Stimulated activated CD4-positive, alpha-beta T cell treated with anti-CD3 and anti-CD28 coated beads, Interleukin-1b, Interleukin-23, amount 100 ng/mL, for 48 hours (primary cell): Measurements from ENCODE around the gene EHMT1.
"Not testable (repeated sequence)": the region's sequence is repeated elsewhere in the genome, so short reads cannot be mapped to it uniquely, and the experiment has no call there.

Experiments
- DNase-seq: peaks from one replicate; pipeline ENCODE4 v3.0.0-alpha.2; 2020

EHMT1 gene

DNA sequence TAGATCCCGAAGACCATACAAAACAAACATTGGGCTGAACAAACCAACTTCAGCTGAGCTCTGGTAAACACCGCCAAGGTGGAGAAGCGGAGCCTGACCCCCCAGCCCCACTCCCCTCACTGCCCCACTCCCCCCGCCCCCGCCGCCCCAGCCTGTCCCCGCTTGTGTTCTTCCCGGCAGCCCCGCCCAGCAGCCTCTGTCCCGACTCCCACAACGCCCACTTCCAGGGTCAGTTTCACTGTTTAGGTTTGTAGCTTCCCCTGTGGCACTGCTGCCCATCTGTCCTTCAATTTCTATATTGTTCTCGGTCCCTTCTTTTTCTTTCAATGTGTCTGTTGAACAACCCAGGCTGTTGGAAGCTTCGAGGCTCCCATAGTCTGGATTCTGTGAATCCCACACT, 146.7 kb downstream of the EHMT1 start:
- no peak for DNase-seq

DNA sequence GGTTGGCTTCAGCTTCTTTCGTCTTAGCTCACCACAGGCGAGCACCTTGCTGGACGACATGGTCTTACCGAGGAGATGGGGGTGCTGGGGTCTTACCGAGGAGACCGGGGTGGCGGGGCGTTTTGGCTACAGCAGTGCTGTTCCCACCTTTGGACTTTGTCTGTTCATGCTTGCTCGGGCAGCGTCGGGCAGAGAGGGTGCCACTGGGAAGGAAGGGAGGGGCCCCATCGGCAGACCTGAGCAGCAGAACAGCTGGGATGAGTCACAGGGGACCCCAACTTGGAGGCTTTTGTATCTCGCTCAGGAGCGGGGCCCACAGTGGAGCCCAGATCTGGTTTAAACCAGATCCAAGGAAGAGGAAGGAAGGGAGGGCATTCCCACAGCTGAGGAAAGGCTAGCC, 152.8 kb downstream of the EHMT1 start:
- no peak for DNase-seq

DNA sequence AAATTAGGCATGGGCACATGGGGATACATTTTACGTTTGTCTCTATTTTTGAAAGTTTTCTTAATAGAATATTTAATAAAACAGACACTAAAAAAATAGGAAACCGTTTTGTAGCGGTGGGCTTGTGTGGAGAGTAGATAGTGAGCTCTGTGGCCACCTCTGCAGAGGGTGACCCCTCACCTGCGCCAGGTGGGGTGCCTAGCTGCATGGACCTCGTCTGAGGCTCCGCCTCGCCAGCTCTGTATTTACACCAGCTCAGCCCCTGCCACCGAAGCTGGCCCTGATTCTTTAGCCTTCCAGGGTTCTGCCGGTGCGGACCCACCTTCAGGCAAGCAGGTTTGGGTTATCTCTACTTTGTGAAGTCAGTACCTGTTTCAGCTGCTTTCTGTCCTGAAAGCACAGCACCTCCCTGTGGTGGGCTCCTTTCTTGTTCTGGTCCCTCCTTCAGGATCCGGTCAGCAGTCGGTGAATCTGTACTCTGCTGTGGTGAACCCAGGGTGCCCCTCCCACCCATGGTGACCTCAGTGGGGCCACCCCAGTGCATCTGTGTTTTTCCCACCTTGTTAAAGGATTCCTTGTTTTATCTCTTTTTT, 153.6 kb downstream of the EHMT1 start:
- no peak for DNase-seq

DNA sequence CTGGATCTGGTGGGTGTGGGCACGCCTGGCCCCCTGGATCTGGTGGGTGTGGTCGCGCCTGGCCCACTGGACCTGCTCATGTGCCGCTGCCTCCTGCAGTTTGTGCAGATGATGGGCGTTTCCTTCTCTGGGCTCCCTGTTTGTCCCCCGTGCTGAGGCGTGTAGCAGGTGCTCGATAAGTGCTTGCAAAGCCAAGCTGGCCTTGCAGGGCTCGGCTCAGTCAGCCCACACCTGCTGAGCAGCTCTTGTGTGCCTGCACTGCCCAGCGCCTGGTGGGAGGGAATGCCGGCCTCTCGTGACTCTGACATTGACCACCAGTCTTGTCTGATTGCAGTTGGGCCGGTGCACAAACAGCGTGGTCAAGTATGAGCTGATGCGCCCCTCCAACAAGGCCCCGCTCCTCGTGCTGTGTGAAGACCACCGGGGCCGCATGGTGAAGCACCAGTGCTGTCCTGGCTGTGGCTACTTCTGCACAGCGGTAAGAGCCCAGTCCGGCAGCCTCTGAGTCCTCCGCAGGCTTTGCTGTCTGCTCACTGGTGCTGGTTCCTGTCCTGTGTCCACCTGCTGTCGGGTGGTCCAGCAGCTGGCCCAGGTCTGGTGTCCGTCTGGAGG, 156.1 kb downstream of the EHMT1 start:
- no peak for DNase-seq

DNA sequence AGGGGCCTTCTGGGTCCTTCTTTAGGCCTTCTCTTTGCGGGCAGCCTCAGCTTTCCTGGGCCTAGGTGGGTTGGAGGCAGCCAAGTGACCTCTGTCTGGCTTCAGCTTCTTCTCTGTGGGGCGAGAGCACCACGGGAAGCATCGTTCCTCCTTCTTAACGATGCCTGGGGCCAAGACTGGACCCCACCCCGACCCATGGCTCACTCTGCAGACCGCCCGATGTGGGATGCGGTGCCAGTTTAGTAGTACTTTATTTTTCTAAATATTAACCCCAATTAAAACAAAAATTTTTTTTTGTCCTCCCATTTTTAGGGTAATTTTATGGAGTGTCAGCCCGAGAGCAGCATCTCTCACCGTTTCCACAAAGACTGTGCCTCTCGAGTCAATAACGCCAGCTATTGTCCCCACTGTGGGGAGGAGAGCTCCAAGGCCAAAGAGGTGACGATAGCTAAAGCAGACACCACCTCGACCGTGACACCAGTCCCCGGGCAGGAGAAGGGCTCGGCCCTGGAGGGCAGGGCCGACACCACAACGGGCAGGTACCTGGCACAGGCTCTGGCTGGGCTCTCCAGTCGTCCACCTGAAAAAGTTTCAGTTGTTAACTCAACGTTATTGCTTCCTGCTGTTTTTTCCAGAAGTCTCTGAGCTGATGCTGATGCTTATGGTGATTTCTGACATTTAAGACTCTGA, 157.6 kb downstream of the EHMT1 start:
- no peak for DNase-seq

DNA sequence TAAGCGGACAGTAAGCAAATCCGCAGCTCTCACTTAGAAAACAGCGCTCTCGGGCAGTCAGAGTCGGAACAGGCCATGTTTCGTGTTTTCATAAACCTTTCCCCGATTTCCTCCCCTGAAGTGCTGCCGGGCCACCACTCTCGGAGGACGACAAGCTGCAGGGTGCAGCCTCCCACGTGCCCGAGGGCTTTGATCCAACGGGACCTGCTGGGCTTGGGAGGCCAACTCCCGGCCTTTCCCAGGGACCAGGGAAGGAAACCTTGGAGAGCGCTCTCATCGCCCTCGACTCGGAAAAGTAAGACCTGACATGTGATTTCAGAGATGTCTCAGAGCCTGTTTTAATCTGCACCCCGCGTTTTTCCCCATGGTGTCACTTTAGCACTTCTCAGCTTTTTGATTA, 159.0 kb downstream of the EHMT1 start:
- DNase-seq = no peak

DNA sequence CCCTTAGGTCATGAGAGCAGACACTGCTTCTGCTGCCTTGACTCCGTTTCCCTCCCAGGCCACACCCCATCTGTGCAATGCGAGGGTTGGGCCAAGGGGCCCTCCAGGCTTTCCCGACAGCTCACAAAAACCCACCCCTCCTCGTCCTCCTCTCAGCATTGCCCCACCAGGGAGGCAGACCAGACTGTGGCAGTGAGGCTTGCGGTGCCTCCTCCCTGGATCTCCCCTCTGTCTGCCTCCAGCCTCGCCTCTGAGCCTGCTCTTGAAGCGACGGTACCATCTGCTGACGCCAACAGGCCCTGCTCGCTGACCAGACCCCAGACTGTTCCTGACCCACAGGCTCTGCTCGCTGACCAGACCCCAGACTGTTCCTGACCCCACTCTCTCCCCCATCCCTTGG, 159.5 kb downstream of the EHMT1 start:
- DNase-seq = no peak

DNA sequence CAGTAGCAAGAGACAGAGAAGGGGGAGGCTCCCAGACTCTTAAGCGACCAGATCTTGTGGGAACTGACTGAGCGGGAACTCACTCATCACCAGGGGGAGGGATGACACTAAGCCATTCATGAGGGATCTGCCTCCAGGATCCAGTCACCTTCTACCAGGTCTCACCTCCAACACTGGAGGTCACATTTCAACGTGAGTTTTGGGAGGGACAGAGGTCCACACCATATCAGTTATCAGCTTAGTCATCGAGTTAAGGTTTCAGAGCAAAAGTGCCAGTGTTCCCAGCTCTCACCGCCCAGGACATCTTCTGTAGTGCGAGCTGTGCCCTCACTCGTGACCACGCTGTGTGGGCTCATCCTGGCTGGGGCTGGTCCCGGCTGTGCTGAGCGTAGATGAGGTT, 160.1 kb downstream of the EHMT1 start:
- no peak for DNase-seq

DNA sequence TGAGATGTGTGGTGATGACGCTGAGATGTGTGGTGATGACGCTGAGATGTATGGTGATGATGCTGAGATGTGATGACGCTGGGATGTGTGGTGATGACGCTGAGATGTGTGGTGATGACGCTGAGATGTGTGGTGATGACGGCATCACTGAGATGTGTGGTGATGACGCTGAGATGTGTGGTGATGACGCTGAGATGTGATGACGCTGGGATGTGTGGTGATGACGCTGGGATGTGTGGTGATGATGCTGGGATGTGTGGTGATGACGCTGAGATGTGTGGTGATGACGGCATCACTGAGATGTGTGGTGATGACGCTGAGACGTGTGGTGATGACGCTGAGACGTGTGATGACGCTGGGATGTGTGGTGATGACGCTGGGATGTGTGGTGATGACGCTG, 161.2 kb downstream of the EHMT1 start:
- not testable (repeated sequence) for DNase-seq

DNA sequence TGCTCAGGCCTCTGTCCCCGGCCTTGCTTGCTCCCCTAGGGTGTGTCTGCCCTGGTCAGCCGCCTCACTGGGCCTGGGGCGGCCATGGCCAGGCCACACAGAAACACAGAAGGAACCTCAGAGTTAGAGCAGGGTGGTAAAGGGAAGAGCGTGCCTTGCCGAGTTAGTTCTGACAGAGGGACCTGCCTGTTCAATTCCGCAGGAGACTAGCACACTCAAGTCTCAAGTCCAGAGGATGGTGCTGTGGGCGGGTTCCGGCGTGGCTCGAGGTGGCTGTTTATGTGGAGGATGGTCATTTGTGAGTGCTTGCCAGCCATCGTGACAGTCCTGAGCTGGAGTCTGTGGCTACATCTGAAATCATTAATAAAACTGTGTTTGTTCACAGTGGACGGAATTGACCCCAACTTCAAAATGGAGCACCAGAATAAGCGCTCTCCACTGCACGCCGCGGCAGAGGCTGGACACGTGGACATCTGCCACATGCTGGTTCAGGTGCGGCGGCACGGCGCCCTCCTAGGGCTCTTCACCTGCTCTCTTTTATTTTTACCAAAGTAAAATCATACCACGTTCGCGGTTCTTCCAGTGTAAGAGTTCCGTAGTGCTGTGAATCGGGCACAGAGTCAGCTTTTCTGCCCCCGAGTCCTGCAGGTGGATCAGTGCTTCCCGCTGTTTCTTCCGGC, 163.2 kb downstream of the EHMT1 start:
- no peak for DNase-seq

DNA sequence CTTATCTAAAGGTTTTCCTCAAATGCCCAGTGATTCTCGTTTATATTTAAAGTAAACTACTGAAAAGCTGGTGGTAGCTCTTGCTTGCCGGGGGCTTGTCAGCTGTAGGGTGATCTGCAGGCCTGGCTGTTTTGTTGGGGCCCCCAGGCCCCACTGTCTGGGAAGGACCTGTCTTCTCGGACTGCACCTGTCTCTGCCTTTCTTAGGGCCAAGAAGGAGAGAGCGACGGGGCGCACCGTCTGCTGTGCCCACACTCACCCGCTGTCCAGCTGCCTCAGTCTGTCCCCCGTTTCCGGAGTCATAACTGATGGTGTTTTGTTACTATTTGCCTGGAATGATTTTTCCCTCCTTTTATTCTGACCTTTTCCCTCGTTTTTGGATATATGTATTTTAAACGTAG, 164.7 kb downstream of the EHMT1 start:
- DNase-seq = no peak

DNA sequence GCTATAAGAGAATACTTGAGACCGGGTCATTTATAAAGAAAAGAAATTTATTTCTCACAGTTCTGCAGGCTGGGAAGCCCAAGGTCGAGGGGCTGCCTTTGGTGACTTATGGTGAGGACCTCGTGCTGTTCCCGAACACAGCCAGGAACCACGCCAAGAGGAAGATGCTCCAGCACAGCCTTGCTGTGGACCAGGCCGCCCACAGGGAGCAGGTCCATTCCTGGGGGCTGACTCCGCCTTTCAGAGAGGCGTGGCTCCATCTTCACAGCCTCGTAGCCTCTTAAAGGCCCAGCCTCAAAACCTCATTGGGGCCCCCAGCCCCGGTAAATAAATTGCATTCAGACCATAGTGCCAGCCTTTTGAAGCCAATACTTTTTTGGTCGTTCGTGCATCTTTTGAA, 165.2 kb downstream of the EHMT1 start:
- no peak for DNase-seq

DNA sequence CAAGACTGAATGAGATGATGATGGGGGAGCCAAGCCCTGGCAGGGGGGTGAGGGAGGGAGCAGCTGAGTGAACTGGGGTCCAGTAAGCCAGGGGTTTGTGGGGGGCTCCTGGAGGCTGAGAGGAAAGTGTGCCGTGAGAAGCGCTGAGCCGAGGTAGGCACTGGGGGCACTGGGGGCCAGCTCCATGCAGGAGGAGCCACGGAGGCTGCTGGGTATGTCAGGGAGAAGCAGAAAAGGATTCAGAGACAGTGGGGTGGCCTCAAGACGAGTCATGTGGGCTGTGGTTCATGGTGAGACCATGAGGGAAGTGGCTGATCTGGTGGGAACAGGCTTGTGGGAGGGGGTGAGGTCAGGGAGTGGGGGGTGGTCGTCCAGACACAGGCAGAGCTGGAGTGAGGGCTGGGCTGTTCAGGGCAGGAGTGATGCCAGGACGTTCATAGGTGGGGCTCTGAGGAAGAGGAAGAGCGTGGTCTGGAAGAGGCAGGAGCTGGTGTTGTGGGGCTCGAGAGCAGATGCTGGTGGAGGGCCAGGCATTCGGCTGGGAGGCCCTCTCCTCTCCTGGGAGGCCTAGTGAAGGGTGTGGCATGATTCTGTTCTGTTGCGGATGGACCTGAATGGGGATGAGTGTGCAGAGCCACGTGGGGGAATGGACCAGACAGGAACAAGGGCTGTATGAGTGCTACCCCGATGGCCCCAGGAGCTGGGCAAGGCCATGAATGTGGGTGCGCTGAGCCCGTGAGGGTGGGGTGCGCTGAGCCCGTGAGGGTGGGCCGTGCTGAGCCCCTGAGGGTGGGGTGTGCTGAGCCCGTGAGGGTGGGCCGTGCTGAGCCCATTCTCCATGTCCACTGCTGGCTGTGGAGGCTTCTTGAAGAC, 166.1 kb downstream of the EHMT1 start:
- no peak for DNase-seq

DNA sequence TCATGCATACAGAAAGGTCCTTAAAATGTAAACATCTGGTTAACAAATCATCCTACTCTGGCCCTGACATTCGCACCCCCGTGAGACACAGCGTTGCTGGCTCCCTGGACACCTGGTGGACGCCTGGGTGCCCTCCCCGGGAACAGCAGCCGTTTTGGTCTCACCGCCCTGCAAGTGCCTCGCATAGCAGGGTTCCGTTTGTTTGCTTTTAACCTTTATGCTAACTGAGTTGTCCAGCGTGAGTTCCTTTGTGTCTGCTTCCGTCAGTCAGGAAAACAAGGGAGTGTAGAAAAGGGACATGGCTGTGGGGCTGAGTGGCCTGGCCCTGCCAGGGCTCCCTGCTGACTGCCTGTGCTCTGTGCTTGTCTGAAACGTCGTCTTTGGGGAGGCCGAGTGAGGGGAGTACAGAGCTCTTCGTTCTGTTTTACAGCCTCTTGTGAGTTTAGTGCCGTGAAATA, 166.9 kb downstream of the EHMT1 start:
- DNase-seq = no peak

DNA sequence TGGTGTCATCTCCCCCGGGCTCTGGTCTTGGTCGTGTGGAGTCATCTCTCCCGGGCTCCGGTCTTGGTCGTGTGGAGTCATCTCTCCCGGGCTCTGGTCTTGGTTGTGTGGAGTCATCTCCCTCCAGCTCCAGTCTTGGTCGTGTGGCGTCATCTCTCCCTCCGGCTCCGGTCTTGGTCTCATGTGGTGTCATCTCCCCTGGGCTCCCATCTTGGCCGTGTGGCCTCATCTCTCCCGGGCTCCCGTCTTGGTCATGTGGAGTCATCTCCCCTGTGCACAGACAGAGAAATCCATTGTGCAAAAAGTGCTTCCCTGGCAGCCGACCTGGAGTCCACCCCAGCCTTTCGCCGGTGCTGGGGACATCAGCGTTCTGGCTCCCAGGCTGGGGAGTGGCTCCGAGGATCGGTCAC, 167.7 kb downstream of the EHMT1 start:
- no peak for DNase-seq

DNA sequence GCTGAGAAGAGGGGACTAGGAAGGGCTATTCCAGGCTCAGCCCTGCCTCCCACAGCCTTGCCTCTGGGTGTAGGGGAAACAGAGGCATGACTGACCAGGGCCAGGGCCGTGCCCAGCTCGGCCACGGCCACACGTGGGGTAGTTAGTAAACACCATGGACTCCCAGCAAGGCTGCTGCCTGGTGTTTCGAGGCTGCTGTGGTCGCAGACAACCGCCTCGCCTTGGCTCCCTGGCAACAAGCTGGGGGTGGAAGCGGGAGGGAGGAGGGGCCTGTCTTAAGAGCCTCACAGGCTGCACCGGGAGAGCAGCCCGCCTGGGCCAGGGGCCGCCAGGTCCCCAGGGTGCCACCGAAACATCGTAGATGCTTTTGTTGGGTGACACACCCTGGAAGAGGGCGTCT, 168.6 kb downstream of the EHMT1 start:
- no peak for DNase-seq

DNA sequence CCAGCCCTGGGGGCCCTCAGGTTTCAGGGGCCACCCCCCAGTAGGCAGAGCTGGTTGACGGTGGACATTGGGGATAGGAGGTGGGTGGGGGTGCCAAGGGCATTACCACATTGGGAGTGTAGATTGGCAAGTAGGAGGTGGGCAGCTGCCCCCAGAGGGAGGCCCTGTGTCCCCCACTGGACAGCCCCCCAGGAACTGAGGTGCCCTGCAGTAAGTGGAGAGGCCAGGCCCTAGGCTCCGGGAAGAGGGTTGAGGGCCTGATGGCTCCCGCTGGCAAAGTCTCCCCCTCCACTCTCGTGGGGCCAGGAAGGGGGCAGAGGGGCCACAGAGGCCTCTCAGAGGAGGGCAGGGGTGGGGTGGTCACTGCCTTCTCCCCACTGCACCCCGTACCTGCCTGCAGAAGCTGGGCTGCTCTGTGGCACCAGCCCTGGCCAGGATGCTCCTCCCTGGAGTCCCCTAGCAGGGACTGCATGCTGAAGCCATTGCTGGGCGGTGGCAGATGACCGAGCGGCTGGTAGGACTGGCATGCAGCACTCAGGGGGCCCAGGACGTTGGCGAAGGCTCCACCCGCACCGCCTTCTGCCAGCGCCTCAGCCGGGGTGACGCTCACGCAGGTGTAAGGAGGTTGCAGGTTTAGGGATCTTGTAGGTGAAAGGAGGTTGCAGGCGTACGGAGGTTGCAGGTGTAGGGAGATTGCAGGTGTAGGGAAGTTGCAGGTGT, 169.1 kb downstream of the EHMT1 start:
- DNase-seq = no peak

DNA sequence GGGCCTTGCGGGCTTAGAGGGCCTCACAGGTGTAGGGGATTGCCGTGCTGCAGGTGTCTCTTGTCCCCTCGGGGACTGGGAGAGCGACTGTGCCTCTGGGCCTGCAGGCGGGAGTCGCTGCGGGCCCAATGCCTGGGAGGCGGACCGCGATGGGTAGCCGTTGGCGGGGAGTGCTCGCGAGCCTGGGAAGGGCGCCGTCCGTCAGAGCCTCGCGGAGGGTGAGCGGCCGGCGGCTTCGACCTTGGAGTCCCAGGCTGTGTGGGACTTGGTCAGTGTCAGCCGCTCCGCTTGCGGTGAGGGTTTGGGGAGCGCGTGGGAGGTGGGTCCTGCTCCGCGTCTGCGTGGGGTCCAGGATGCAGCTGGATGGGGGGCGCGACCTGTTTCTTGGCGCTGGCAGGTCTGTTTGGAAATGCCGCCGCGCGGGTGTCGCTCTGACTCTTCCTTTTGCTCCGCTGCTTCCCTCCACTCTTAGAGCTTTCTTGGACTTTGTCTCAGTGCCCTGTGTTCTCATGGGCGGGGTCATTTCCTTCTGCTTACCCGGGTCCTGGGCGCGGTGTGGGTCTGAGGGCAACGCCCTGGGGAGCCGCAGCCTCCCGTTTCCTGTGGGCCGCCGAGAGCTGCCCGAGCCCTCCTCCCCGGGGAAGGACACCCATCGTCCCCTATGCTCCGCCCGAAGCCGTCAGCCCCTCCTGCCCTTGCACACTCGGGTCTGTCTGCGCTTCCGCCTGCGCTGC, 169.9 kb downstream of the EHMT1 start:
- no peak for DNase-seq

DNA sequence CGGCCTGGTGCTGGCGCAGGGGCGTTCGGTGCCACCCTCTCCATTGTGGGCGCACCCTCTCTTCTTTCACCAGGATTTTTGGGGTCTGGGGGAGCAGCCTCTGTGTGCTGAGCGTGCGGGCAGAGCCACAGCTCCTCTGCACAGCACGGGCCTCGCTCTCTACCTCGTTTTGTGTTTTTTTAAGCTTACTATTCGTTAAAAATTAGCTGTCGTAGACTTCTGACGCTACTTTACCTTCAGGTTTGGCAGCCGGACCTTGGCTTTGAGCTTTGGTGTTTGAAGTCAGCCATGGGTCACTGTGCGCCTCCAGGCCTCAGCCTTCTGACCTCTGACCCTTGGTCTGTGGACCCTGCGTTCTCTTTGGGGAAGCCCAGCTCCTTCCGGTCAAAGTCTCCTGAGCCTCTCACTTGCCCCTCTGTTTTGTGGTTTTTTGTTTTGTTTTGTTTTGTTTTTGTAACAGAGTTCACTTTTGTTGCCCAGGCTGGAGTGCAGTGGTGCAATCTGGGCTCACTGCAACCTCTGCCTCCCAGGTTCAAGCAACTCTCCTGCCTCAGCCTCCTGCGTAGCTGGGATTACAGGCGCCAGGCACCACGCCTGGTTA, 170.6 kb downstream of the EHMT1 start:
- DNase-seq = no peak

DNA sequence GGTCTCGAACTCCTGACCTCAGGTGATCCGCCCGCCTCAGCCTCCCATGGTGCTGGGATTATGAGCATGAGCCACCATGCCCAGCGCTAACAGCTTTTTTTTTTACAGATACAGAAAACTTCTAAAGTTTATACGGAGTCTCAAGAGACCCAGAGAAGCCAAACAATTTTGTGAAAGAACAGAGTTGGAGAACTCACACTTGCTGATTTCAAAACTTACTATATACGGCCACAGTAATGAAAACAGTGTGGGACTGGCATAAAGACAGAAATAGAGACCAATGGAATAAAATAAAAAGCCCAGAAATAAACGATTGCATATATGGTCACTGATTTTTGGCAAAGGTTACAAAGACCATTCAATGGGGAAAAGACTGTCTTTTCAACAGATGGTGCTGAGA, 173.1 kb downstream of the EHMT1 start:
- no peak for DNase-seq

DNA sequence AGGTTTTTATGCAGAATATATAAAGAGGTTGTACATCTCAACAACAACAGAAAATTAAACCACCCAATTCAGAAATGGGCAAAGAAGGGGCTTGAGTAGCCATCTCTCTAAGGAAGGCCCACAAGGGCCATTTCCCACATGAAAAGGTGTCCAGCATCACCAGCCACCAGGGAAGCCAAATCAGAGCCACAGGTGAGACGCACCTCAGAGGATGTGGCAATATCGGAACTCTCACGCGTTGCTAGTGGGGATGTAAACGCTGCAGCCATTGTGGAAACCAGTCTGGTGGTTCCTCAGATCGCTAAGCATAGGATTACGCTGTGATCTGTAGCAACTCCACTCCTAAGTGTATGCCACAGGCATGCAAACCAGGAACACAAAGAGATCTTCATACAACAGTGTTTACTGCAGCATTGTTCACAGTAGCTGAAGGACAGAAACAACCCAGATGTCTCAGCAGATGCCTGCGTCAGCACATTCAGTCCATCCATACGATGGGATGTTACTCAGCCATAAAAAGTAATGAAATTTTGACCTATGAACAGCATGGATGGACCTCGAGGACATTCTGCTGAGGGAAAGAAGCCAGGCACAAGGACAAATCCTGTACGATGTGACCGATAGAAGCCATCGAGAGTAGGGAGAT, 174.5 kb downstream of the EHMT1 start:
- DNase-seq = no peak
